WERI-Rb-1 (cell line): ENCODE data around the gene MTHFD2L.
A peak's percentile ranks its signal among the peaks of the same experiment; 100 is the strongest.

ENCODE experiments used
- DNase-seq: peaks from one replicate; pipeline ENCODE4 v3.0.0-alpha.2; 2020
- H3K27ac ChIP-seq: fragments of 250-450 bp; sonication (Bioruptor Pico); 2 replicates; pipeline ENCODE4 v1.5.1; 2020; ENCODE audit warnings: mild to moderate bottlenecking, moderate library complexity
- H3K27me3 ChIP-seq: fragments of 250-450 bp; sonication (Bioruptor Pico); 2 replicates; pipeline ENCODE4 v1.5.1; 2021; ENCODE audit warnings: mild to moderate bottlenecking, low read depth, moderate library complexity; ENCODE audit not compliant: insufficient read depth, severe bottlenecking
- H3K36me3 ChIP-seq: fragments of 250-450 bp; sonication (Bioruptor Pico); 2 replicates; pipeline ENCODE4 v1.5.1; 2020; ENCODE audit warnings: mild to moderate bottlenecking, moderate library complexity
- H3K4me3 ChIP-seq: 2 replicates; pipeline ENCODE4 v1.5.1; 2011; ENCODE audit warnings: low read depth, mild to moderate bottlenecking, control low read depth, low read length
- H3K9me3 ChIP-seq: fragments of 250-450 bp; sonication (Bioruptor Pico); 2 replicates; pipeline ENCODE4 v1.5.1; 2021; ENCODE audit warnings: mild to moderate bottlenecking, moderate library complexity; ENCODE audit not compliant: severe bottlenecking
- CTCF ChIP-seq: IDR thresholded peaks from 2 replicates; pipeline ENCODE4 v1.5.1; 2011; ENCODE audit warnings: low read depth, mild to moderate bottlenecking, control low read depth, inconsistent platforms, low read length

MTHFD2L gene

GRCh38 chr4:74318276-74318675 lies 160.4 kb downstream of the MTHFD2L start:
- no peaks in the 10 kb centered on the region for H3K27me3 ChIP-seq
- TF ChIP-seq CTCF = no peak
- H3K9me3 ChIP-seq = no peaks in the 10 kb centered on the region
- no peaks in the 10 kb centered on the region for H3K36me3 ChIP-seq
- no peak for DNase-seq
- H3K4me3 ChIP-seq = no peak overlapping the region
- H3K27ac ChIP-seq = no peak overlapping the region

GRCh38 chr4:74319470-74319869 lies 161.6 kb downstream of the MTHFD2L start:
- Histone ChIP-seq H3K27ac (no peak overlapping the region), H3K27me3 (no peaks in the 10 kb centered on the region), H3K9me3 (no peaks in the 10 kb centered on the region), H3K36me3 (no peaks in the 10 kb centered on the region), H3K4me3 (no peak overlapping the region)
- no peak for TF ChIP-seq CTCF
- no peak for DNase-seq

- DNase-seq = peak; percentile 23
- no peaks in the 10 kb centered on the region for H3K9me3 ChIP-seq
- H3K4me3 ChIP-seq = no peak overlapping the region
- H3K27me3 ChIP-seq = no peaks in the 10 kb centered on the region
- no peak for TF ChIP-seq CTCF
- H3K36me3 ChIP-seq = no peaks in the 10 kb centered on the region
- H3K27ac ChIP-seq = no peak overlapping the region
Observed at GRCh38 chr4:74320559-74321118, 162.7 kb downstream of the MTHFD2L start.

GRCh38 chr4:74322301-74322700 lies 164.4 kb downstream of the MTHFD2L start:
- Histone ChIP-seq H3K27me3 (no peaks in the 10 kb centered on the region), H3K9me3 (no peaks in the 10 kb centered on the region), H3K36me3 (no peaks in the 10 kb centered on the region), H3K4me3 (no peak overlapping the region), H3K27ac (no peak overlapping the region)
- DNase-seq = no peak
- no peak for TF ChIP-seq CTCF

GRCh38 chr4:74323663-74324062 lies 165.7 kb downstream of the MTHFD2L start:
- Histone ChIP-seq H3K4me3 (no peak overlapping the region), H3K36me3 (no peaks in the 10 kb centered on the region), H3K9me3 (no peaks in the 10 kb centered on the region), H3K27ac (no peak overlapping the region), H3K27me3 (no peaks in the 10 kb centered on the region)
- no peak for TF ChIP-seq CTCF
- DNase-seq = no peak

GRCh38 chr4:74324262-74324661 lies 166.3 kb downstream of the MTHFD2L start:
- H3K9me3 ChIP-seq = no peaks in the 10 kb centered on the region
- no peak overlapping the region for H3K27ac ChIP-seq
- no peak overlapping the region for H3K4me3 ChIP-seq
- H3K36me3 ChIP-seq = no peaks in the 10 kb centered on the region
- no peak for DNase-seq
- no peaks in the 10 kb centered on the region for H3K27me3 ChIP-seq
- TF ChIP-seq CTCF = no peak
